GM18861 (cell line): ENCODE results near the gene ADIPOQ.
"Not testable (repeated sequence)": the region's sequence is repeated elsewhere in the genome, so short reads cannot be mapped to it uniquely, and the experiment has no call there.

Source experiments
- ATAC-seq: cut with Tn5 transposase; IDR thresholded peaks from one replicate; pipeline ENCODE4 v1.9.1; 2021; ENCODE audit not compliant: unreplicated experiment

The ADIPOQ gene

GRCh38 chr3:186870421-186871201 is 28.1 kb downstream of the ADIPOQ start:
- no peak for ATAC-seq

- ATAC-seq, result no peak
Measured at GRCh38 chr3:186871403-186871924, 29.0 kb downstream of the ADIPOQ start.

GRCh38 chr3:186873796-186874195 is 31.3 kb downstream of the ADIPOQ start:
- not testable (repeated sequence) for ATAC-seq

GRCh38 chr3:186874216-186874615 is 31.7 kb downstream of the ADIPOQ start:
- not testable (repeated sequence) for ATAC-seq

- not testable (repeated sequence) for ATAC-seq
Measured at GRCh38 chr3:186874841-186875240, 32.3 kb downstream of the ADIPOQ start.

GRCh38 chr3:186875708-186876107 is 33.2 kb downstream of the ADIPOQ start:
- no peak for ATAC-seq

GRCh38 chr3:186879781-186880180 is 37.3 kb downstream of the ADIPOQ start:
- no peak for ATAC-seq

- no peak for ATAC-seq
Measured at GRCh38 chr3:186880406-186880805, 37.9 kb downstream of the ADIPOQ start.

GRCh38 chr3:186882150-186882524 is 39.6 kb downstream of the ADIPOQ start:
- ATAC-seq, result no peak

- ATAC-seq, result no peak
Measured at GRCh38 chr3:186882881-186883685, 40.6 kb downstream of the ADIPOQ start.

GRCh38 chr3:186883686-186884058 is 41.2 kb downstream of the ADIPOQ start:
- no peak for ATAC-seq

- not testable (repeated sequence) for ATAC-seq
Measured at GRCh38 chr3:186884868-186885267, 42.4 kb downstream of the ADIPOQ start.

- ATAC-seq, result no peak
Measured at GRCh38 chr3:186886202-186886981, 43.9 kb downstream of the ADIPOQ start.

GRCh38 chr3:186887507-186887938 is 45.0 kb downstream of the ADIPOQ start:
- not testable (repeated sequence) for ATAC-seq

GRCh38 chr3:186888569-186888968 is 46.1 kb downstream of the ADIPOQ start:
- no peak for ATAC-seq

GRCh38 chr3:186889698-186890097 is 47.2 kb downstream of the ADIPOQ start:
- ATAC-seq, result not testable (repeated sequence)

- no peak for ATAC-seq
Measured at GRCh38 chr3:186890911-186891310, 48.4 kb downstream of the ADIPOQ start.

- not testable (repeated sequence) for ATAC-seq
Measured at GRCh38 chr3:186893071-186893470, 50.6 kb downstream of the ADIPOQ start.

- ATAC-seq, result no peak
Measured at GRCh38 chr3:186895406-186895805, 52.9 kb downstream of the ADIPOQ start.

GRCh38 chr3:186896006-186896405 is 53.5 kb downstream of the ADIPOQ start:
- no peak for ATAC-seq

- ATAC-seq, result no peak
Measured at GRCh38 chr3:186896875-186897274, 54.4 kb downstream of the ADIPOQ start.
